H9 (cell line): Measurements from ENCODE around the gene ZFR2. TPM values are rescaled to one million over a fixed set of nuclear protein-coding genes. Genes with fewer than 3 reads are reported as not detected.

ENCODE experiments used
- DNase-seq: peaks from one replicate; pipeline ENCODE4 v3.0.0-alpha.2; 2017
- H2AFZ ChIP-seq: one replicate; pipeline ENCODE4 v1.6.1; 2013; ENCODE audit warnings: mild to moderate bottlenecking, low read length, control low read depth, moderate library complexity
- H2AK5ac ChIP-seq: 2 replicates; pipeline ENCODE4 v1.6.1; 2013; ENCODE audit warnings: low read length, control low read depth, mixed read lengths; ENCODE audit not compliant: insufficient read length
- H2BK120ac ChIP-seq: one replicate; pipeline ENCODE4 v1.6.1; 2013; ENCODE audit warnings: low read depth, mild to moderate bottlenecking, low read length, control low read depth, inconsistent platforms; ENCODE audit not compliant: poor library complexity, severe bottlenecking
- H2BK12ac ChIP-seq: 2 replicates; pipeline ENCODE4 v1.6.1; 2013; ENCODE audit warnings: low read length, control low read depth, mixed read lengths, low read depth; ENCODE audit not compliant: insufficient read length
- H2BK15ac ChIP-seq: 2 replicates; pipeline ENCODE4 v1.6.1; 2013; ENCODE audit warnings: low read depth, low read length, control low read depth
- H2BK20ac ChIP-seq: one replicate; pipeline ENCODE4 v1.6.1; 2013; ENCODE audit warnings: low read depth, mild to moderate bottlenecking, low read length, control low read depth, inconsistent platforms; ENCODE audit not compliant: poor library complexity, severe bottlenecking
- H2BK5ac ChIP-seq: 2 replicates; pipeline ENCODE4 v1.6.1; 2013; ENCODE audit warnings: low read length, control low read depth, mixed read lengths; ENCODE audit not compliant: insufficient read length
- H3K14ac ChIP-seq: 2 replicates; pipeline ENCODE4 v1.6.1; 2013; ENCODE audit warnings: low read length, control low read depth; ENCODE audit not compliant: insufficient read depth
- H3K18ac ChIP-seq: 2 replicates; pipeline ENCODE4 v1.6.1; 2013; ENCODE audit warnings: low read depth, mild to moderate bottlenecking, mixed read lengths, low read length, control low read depth; ENCODE audit not compliant: insufficient read length
- H3K23ac ChIP-seq: 2 replicates; pipeline ENCODE4 v1.6.1; 2013; ENCODE audit warnings: low read length, control low read depth, mixed read lengths, low read depth; ENCODE audit not compliant: insufficient read length
- H3K23me2 ChIP-seq: 2 replicates; pipeline ENCODE4 v1.6.1; 2013; ENCODE audit warnings: low read depth, mild to moderate bottlenecking, mixed read lengths, low read length, control low read depth; ENCODE audit not compliant: insufficient read length, poor library complexity, severe bottlenecking
- H3K27ac ChIP-seq: 2 replicates; pipeline ENCODE4 v1.5.1; 2013; ENCODE audit warnings: low read length, control low read depth, mixed read lengths, low read depth; ENCODE audit not compliant: insufficient read length
- H3K27me3 ChIP-seq: 2 replicates; pipeline ENCODE4 v1.6.1; 2013; ENCODE audit warnings: low read length, control low read depth, inconsistent platforms; ENCODE audit not compliant: insufficient read depth
- H3K4ac ChIP-seq: 2 replicates; pipeline ENCODE4 v1.6.1; 2013; ENCODE audit warnings: low read depth, mild to moderate bottlenecking, control low read depth, inconsistent platforms, low read length, moderate library complexity
- H3K4me1 ChIP-seq: 2 replicates; pipeline ENCODE4 v1.6.1; 2013; ENCODE audit warnings: low read length, control low read depth, inconsistent platforms; ENCODE audit not compliant: insufficient read depth
- H3K4me2 ChIP-seq: 2 replicates; pipeline ENCODE4 v1.6.1; 2013; ENCODE audit warnings: low read length, control low read depth, mixed read lengths; ENCODE audit not compliant: insufficient read length, insufficient read depth
- H3K56ac ChIP-seq: 2 replicates; pipeline ENCODE4 v1.6.1; 2013; ENCODE audit warnings: low read depth, mild to moderate bottlenecking, mixed read lengths, low read length, control low read depth; ENCODE audit not compliant: insufficient read length
- H3K79me1 ChIP-seq: 2 replicates; pipeline ENCODE4 v1.6.1; 2013; ENCODE audit warnings: low read depth, mild to moderate bottlenecking, moderate library complexity, low read length, control low read depth, inconsistent platforms; ENCODE audit not compliant: insufficient read depth, poor library complexity, severe bottlenecking
- H3K79me2 ChIP-seq: 2 replicates; pipeline ENCODE4 v1.6.1; 2013; ENCODE audit warnings: low read length, control low read depth, inconsistent platforms; ENCODE audit not compliant: insufficient read depth
- H3K9ac ChIP-seq: 2 replicates; pipeline ENCODE4 v1.6.1; 2013; ENCODE audit warnings: low read length, control low read depth, mixed read lengths; ENCODE audit not compliant: insufficient read length; ENCODE audit errors: extremely low read depth
- H3K9me3 ChIP-seq: one replicate; pipeline ENCODE4 v1.6.1; 2013; ENCODE audit warnings: low read depth, low read length, inconsistent platforms; ENCODE audit not compliant: control insufficient read depth
- H3T11ph ChIP-seq: one replicate; pipeline ENCODE4 v1.6.1; 2013; ENCODE audit warnings: mild to moderate bottlenecking, low read length, control low read depth, inconsistent platforms
- H4K20me1 ChIP-seq: one replicate; pipeline ENCODE4 v1.6.1; 2013; ENCODE audit not compliant: control insufficient read depth, insufficient read length, insufficient read depth
- H4K5ac ChIP-seq: 2 replicates; pipeline ENCODE4 v1.6.1; 2013; ENCODE audit warnings: low read depth, mild to moderate bottlenecking, mixed read lengths, low read length, control low read depth; ENCODE audit not compliant: insufficient read length
- H4K8ac ChIP-seq: replicated peaks from 2 replicates; pipeline ENCODE4 v1.6.1; 2013; ENCODE audit warnings: low read length, control low read depth, mixed read lengths, low read depth; ENCODE audit not compliant: insufficient read length
- H4K91ac ChIP-seq: 2 replicates; pipeline ENCODE4 v1.6.1; 2013; ENCODE audit warnings: low read depth, mild to moderate bottlenecking, moderate library complexity, mixed read lengths, low read length, control low read depth; ENCODE audit not compliant: insufficient read length
- H3K27ac Mint-ChIP-seq, 3 experiments: 2 replicates in 2 of 3; 3 replicates in 1 of 3; pipeline ENCODE4 v1.8.0; 2020 to 2021; ENCODE audit warnings: mixed read lengths in 3 of 3, mild to moderate bottlenecking in 1 of 3, moderate library complexity in 1 of 3
- H3K27me3 Mint-ChIP-seq: 2 replicates; pipeline ENCODE4 v1.8.0; 2021; ENCODE audit warnings: low read depth, mild to moderate bottlenecking, moderate library complexity, mixed read lengths
- H3K36me3 Mint-ChIP-seq, 3 experiments: 2 replicates in 2 of 3; 3 replicates in 1 of 3; pipeline ENCODE4 v1.8.0; 2020 to 2021; ENCODE audit warnings: low read depth in 3 of 3, mixed read lengths in 3 of 3; ENCODE audit not compliant: insufficient read depth in 1 of 3
- H3K4me1 Mint-ChIP-seq, 2 experiments: 2 replicates each; pipeline ENCODE4 v1.8.0; 2020; ENCODE audit warnings: mixed read lengths in 2 of 2
- H3K4me3 Mint-ChIP-seq, 2 experiments: 2 replicates in 1 of 2; 3 replicates in 1 of 2; pipeline ENCODE4 v1.8.0; 2020 to 2021; ENCODE audit warnings: mild to moderate bottlenecking in 2 of 2, mixed read lengths in 2 of 2, moderate library complexity in 1 of 2
- H3K9me3 Mint-ChIP-seq, 2 experiments: 2 replicates in 1 of 2; 3 replicates in 1 of 2; pipeline ENCODE4 v1.8.0; 2020; ENCODE audit warnings: mild to moderate bottlenecking in 2 of 2, mixed read lengths in 2 of 2, moderate library complexity in 1 of 2
- WGBS: extraction: QIAGEN DNeasy Blood & Tissue Kit; methylation state at CpG from one replicate; pipeline ENCODE4 v1.1.7; 2013; ENCODE audit warnings: missing lambda C conversion rate, low lambda C conversion rate, mixed read lengths; ENCODE audit not compliant: insufficient read length; ENCODE audit errors: extremely low coverage; 5-methylcytosine and 5-hydroxymethylcytosine counted together
- total RNA-seq: library from RNA; stranded (reverse); gene quantifications from 2 replicates; pipeline ENCODE4 v1.2.1, GENCODE V29; 2021
- TF ChIP-seq, protein P1 (sequence below): fragments of 200-600 bp; sonication (generic); conservative IDR thresholded peaks from 3 replicates; pipeline ENCODE4 v1.8.0; 2021; ENCODE audit warnings: antibody characterized with exemption, mild to moderate bottlenecking

Gene ZFR2
- total RNA-seq, 1 experiment from 2014 or later, result 18.3 TPM

DNA sequence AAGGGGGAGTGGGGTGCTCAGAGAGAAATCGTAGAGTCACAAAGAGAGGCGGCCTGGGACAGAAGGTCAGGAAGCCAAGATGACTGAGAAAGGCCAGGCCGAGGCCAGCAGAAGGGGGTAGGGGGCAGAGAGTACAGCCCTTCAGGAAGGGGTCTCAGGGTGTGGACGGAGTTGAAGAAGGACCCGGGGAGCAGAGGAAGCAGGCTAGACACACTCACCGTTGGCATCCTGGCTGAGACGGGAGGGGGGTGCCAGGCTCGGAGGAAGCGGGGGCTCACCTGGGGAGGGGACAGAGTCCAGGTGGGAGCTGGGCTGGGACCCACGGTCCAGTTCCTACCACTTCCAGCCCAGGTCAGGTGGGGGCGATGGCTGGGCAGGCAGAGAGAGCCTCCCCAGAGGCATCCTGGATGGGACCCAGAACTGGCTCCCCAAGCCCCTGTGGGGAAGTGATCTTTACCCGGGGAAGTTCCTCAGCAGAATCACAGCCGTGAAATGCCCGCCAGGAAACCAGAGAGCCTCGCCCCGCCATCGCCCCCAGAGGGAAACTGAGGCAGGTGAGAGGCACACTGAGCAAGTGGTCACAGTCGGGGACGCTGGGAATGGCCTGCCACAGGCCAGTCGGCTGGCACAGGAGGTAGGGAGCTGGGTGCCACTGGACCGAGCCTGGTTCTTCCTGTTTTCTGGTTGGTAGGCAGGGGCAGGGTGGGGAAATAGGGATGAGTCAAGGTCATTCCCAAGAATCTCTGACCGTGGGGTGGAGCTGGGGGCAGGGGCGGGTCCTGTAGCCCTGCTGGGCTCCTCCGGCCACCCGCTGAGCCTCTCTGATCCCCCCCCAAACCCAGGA is 84.0 kb downstream of the ZFR2 start:
- Histone ChIP-seq H4K8ac (no peak overlapping the region), H3K4me1 (no peaks in the 10 kb centered on the region), H3K4ac (no peak overlapping the region), H3K9me3 (peaks cover 19% of the 10 kb centered on the region), H2BK5ac (no peak overlapping the region), H3K9ac (no peak overlapping the region), H4K91ac (no peak overlapping the region), H2BK15ac (no peak overlapping the region), H3K23ac (no peak overlapping the region), H2BK12ac (no peak overlapping the region), H3K18ac (no peak overlapping the region), H3K4me2 (peak overlapping the region; percentile 54), H3K14ac (no peak overlapping the region; the same call in 1 of the 2 replicates), H2BK20ac (no peak overlapping the region), H2AFZ (no peak overlapping the region), H3K56ac (no peak overlapping the region), H2AK5ac (no peak overlapping the region), H3K23me2 (no peaks in the 10 kb centered on the region), H3K27me3 (peaks cover 2% of the 10 kb centered on the region; the same call in 1 of the 2 replicates), H4K20me1 (no peaks in the 10 kb centered on the region), H3K79me1 (no peaks in the 10 kb centered on the region), H4K5ac (no peak overlapping the region), H3K27ac (no peak overlapping the region), H2BK120ac (no peak overlapping the region), H3T11ph (no peak overlapping the region), H3K79me2 (no peaks in the 10 kb centered on the region)
- peaks cover 21 to 24% (median 21%) of the 10 kb centered on the region in 3 experiments for H3K36me3 Mint-ChIP-seq
- no peak overlapping the region; a peak in 1 of 7 replicates for H3K27ac Mint-ChIP-seq
- DNase-seq, result peak; percentile 27
- WGBS, result no CpG with 5 or more reads among the region's 25 CpGs
- H3K4me3 Mint-ChIP-seq, result peak overlapping the region; percentile 64 to 83
- H3K9me3 Mint-ChIP-seq, result peaks cover 21 to 23% of the 10 kb centered on the region in 2 experiments
- TF ChIP-seq, protein P1, sequence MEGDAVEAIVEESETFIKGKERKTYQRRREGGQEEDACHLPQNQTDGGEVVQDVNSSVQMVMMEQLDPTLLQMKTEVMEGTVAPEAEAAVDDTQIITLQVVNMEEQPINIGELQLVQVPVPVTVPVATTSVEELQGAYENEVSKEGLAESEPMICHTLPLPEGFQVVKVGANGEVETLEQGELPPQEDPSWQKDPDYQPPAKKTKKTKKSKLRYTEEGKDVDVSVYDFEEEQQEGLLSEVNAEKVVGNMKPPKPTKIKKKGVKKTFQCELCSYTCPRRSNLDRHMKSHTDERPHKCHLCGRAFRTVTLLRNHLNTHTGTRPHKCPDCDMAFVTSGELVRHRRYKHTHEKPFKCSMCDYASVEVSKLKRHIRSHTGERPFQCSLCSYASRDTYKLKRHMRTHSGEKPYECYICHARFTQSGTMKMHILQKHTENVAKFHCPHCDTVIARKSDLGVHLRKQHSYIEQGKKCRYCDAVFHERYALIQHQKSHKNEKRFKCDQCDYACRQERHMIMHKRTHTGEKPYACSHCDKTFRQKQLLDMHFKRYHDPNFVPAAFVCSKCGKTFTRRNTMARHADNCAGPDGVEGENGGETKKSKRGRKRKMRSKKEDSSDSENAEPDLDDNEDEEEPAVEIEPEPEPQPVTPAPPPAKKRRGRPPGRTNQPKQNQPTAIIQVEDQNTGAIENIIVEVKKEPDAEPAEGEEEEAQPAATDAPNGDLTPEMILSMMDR, result no peak
- peaks cover 5 to 8% of the 10 kb centered on the region in 2 experiments for H3K4me1 Mint-ChIP-seq
- H3K27me3 Mint-ChIP-seq, result peaks cover 64% of the 10 kb centered on the region
